ENCODE data around the gene SLC40A1.

Gene SLC40A1

DNA sequence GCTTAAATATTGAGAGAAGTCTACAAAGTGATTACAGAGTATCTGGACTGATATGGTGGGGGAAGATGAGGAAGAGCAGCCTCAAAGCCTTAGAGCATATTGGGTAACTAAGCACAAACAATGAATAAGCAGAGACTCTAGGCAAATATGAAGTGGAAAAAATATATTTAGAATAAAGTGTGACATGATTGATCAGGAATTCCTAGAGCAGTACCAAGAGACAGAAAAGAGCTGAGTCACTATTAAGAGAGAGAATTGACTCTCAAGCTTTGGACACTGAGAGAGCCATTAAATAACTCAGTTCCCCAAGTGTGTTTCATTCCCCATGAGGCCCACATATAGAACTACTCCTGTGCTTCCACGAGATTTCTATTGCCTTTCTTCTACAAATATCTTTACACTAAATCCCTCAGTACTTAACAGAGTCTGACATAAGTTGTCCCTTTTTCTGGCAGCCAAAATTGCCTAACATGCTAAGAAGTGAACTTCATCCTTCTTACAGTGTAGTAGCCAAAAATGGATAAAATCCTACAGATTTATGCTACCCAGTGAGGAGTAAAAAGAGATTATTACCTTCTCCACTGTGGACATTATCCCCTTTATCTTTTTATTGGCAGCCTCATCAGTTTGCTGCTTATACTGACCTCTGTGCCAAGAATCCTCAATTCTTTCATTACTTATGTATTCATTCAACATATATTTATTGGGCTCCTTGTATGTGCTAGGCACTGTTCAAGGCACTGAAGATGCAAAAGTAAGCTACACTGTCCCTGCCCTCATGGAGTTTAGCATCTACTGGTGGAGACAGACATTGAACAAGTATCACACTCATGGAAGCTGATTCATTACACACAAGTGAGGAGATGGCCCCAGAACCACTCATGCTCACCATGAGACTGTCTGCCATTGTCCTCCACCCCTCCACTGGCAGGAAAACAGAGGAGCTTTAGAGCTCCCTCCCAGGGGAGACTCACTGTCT, 45.4 kb downstream of the SLC40A1 start:
- Histone ChIP-seq H3K27me3 (ENCODE audit: control insufficient read depth, insufficient read depth, low read length) (no peaks in the 10 kb centered on the region), H3K36me3 (ENCODE audit: control insufficient read depth, insufficient read depth, low read length) (no peaks in the 10 kb centered on the region), H3K9me3 (ENCODE audit: control insufficient read depth, insufficient read depth, low read depth, low read length) (no peaks in the 10 kb centered on the region), H3K9ac (ENCODE audit: low read length) (no peak overlapping the region), H3K27ac (ENCODE audit: low read depth, low read length) (no peak overlapping the region), H3K4me1 (ENCODE audit: control insufficient read depth, insufficient read depth, low read length) (no peaks in the 10 kb centered on the region), H3K4me3 (ENCODE audit: low read depth, low read length) (no peak overlapping the region)

- no peaks in the 10 kb centered on the region for H3K27me3 ChIP-seq (ENCODE audit: control insufficient read depth, insufficient read depth, low read length)
- no peaks in the 10 kb centered on the region for H3K4me1 ChIP-seq (ENCODE audit: control insufficient read depth, insufficient read depth, low read length)
- no peaks in the 10 kb centered on the region for H3K9me3 ChIP-seq (ENCODE audit: control insufficient read depth, insufficient read depth, low read depth, low read length)
- no peaks in the 10 kb centered on the region for H3K36me3 ChIP-seq (ENCODE audit: control insufficient read depth, insufficient read depth, low read length)
- H3K27ac ChIP-seq (ENCODE audit: low read depth, low read length), result no peak overlapping the region
- no peak overlapping the region for H3K9ac ChIP-seq (ENCODE audit: low read length)
- H3K4me3 ChIP-seq (ENCODE audit: low read depth, low read length), result no peak overlapping the region
Measured at GRCh38 chr2:189533288-189534035, 47.1 kb downstream of the SLC40A1 start.

DNA sequence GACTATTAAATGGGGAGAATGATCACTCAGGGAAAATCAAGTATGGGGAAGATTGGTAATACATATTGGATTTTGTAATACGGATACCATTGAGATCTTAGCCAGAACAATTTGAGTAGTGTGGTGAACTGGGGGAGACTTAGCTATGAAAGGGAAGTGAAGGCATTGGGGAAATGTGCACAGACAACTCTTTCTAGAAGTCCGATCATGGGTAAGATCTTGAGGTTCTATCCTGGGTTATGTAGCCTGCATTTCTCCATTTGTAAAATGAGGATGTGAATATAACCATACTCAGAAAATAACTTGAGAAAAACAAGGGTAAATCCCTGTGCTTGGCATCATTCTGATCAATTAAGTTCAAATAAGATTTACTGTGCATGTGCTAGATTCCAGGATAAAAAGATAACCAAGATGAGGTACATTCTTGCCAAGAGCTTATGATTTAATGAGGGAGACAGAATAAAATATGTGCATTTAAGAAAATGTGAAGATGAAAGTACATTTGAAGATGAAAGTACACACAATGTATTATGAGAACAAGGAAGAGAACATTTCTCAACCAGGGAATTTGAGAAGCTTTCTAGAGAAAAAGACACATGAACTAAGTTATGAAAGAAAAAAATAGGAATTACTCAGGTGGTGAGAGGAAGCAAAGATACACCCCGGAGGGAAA, 49.5 kb downstream of the SLC40A1 start:
- no peak overlapping the region for H3K4me3 ChIP-seq (ENCODE audit: low read depth, low read length)
- H3K9ac ChIP-seq (ENCODE audit: low read length), result no peak overlapping the region
- no peaks in the 10 kb centered on the region for H3K27me3 ChIP-seq (ENCODE audit: control insufficient read depth, insufficient read depth, low read length)
- no peaks in the 10 kb centered on the region for H3K4me1 ChIP-seq (ENCODE audit: control insufficient read depth, insufficient read depth, low read length)
- no peaks in the 10 kb centered on the region for H3K9me3 ChIP-seq (ENCODE audit: control insufficient read depth, insufficient read depth, low read depth, low read length)
- H3K36me3 ChIP-seq (ENCODE audit: control insufficient read depth, insufficient read depth, low read length), result no peaks in the 10 kb centered on the region
- H3K27ac ChIP-seq (ENCODE audit: low read depth, low read length), result no peak overlapping the region

DNA sequence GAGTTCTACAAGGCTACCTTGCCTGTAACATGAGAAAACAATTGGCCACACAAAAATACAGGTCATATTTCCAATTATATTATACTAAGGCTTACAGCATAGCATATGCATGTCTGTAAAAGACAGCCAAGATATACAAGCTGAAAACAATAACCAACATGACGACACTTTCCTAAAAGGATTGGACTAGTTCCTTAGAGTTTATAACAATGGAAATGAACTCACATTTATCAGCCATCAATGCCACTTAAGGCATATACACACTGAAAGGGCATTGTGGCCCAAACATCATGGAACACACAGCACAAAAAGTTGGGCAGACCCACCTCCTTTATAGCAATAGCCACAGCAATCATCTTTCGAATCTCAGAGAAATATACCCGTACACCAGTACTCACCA, 52.0 kb downstream of the SLC40A1 start:
- Histone ChIP-seq H3K4me3 (ENCODE audit: low read depth, low read length) (no peak overlapping the region), H3K27me3 (ENCODE audit: control insufficient read depth, insufficient read depth, low read length) (no peaks in the 10 kb centered on the region)

DNA sequence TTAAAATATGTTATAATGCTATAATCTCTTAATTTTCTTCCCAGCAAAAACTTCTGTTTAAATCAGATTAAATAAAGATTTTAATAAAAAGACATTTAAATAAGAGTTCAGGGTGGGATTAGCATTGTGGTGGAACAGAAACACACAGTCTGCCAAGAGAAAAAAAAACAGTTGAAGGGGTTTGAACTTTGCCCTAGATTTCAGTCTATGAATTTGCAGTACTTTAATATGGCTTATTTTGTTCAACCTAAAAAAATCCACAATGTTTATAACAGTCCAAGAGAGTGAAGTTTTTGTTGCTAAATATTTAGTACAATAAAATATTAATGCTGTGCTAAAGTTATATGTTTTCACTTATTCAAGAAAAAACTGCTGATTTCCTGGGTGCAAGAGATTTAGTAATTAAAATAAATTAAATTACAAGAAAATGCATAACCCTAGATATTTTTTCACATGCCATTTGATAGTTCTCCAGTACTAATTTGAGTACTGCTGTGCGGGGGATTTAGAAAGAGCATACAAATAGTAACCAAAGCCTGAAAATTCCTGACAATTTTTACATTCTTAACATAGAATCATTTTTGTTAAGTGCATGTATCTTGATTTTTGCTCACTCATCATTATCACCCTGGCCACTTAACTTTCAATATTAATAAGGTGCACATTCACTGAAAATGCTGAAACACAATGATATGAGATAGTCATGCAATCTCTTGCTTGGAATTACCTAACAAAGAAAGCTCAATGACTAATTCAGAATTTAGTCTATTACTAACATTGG, 52.6 kb downstream of the SLC40A1 start:
- no peak overlapping the region for H3K27ac ChIP-seq (ENCODE audit: low read depth, low read length)
- H3K9me3 ChIP-seq (ENCODE audit: control insufficient read depth, insufficient read depth, low read depth, low read length), result no peaks in the 10 kb centered on the region
- no peaks in the 10 kb centered on the region for H3K36me3 ChIP-seq (ENCODE audit: control insufficient read depth, insufficient read depth, low read length)
- H3K9ac ChIP-seq (ENCODE audit: low read length), result no peak overlapping the region
- no peaks in the 10 kb centered on the region for H3K4me1 ChIP-seq (ENCODE audit: control insufficient read depth, insufficient read depth, low read length)
- H3K27me3 ChIP-seq (ENCODE audit: control insufficient read depth, insufficient read depth, low read length), result no peaks in the 10 kb centered on the region
- no peak overlapping the region for H3K4me3 ChIP-seq (ENCODE audit: low read depth, low read length)

More for the DNA sequence above, 52.0 kb downstream of the SLC40A1 start:
- Histone ChIP-seq H3K4me1 (ENCODE audit: control insufficient read depth, insufficient read depth, low read length) (no peaks in the 10 kb centered on the region), H3K27ac (ENCODE audit: low read depth, low read length) (no peak overlapping the region), H3K9me3 (ENCODE audit: control insufficient read depth, insufficient read depth, low read depth, low read length) (no peaks in the 10 kb centered on the region), H3K36me3 (ENCODE audit: control insufficient read depth, insufficient read depth, low read length) (no peaks in the 10 kb centered on the region), H3K9ac (ENCODE audit: low read length) (no peak overlapping the region)

DNA sequence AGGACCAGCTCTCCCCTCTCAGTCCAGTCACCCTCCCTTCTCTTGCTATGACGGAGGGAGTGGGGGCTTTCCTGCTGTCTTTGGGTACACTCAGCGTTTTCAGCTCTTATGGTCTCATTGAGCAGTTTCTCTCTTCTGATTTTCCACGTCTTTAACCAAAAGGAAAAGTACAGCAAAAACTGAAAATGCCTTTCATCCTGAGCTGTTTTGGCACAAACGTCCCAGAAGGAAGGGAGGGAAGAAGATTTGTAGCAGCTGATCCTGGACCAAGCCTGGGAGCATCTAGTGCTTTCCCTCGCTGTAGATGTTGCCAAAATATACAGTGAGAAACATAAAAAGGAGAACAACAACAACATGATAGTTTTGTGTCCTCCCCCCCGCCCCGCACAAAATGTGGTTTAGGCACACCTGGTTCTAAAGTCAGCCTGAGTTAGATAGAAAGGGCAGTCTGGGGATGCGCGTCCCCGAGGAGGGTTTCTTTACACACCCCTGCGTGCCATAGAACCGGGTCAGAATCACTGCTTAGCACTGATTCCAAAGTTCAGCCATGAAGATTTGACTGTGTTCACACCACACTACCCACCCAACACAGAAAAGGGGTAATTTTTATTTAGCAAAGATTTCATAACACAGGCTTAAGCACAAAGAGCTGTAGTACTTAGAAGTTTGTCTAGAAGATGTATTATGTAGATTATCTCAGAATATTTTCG, 53.4 kb downstream of the SLC40A1 start:
- Histone ChIP-seq H3K36me3 (ENCODE audit: control insufficient read depth, insufficient read depth, low read length) (no peaks in the 10 kb centered on the region), H3K27ac (ENCODE audit: low read depth, low read length) (no peak overlapping the region), H3K9ac (ENCODE audit: low read length) (no peak overlapping the region), H3K27me3 (ENCODE audit: control insufficient read depth, insufficient read depth, low read length) (no peaks in the 10 kb centered on the region), H3K9me3 (ENCODE audit: control insufficient read depth, insufficient read depth, low read depth, low read length) (no peaks in the 10 kb centered on the region), H3K4me1 (ENCODE audit: control insufficient read depth, insufficient read depth, low read length) (no peaks in the 10 kb centered on the region), H3K4me3 (ENCODE audit: low read depth, low read length) (no peak overlapping the region)

DNA sequence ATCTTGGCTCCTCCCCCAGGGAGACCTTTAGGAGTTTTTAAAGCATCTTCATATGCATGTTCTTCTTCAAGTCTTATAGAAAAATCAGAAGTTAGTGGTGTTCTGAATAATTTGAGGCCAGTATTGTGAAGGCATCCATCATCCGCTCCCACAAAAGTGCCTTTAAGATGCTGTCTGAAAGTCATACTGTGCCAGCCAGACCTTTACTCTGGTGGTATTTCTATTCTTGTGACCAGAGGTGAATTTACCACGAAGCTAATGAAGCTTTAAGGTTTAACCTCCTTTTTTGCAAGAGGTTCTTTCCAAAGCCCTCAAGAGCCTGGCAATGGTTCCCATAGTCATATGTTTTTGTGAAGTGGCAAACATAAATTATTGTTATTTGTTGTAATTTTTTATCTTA, 54.3 kb downstream of the SLC40A1 start:
- H3K9ac ChIP-seq (ENCODE audit: low read length), result no peak overlapping the region

DNA sequence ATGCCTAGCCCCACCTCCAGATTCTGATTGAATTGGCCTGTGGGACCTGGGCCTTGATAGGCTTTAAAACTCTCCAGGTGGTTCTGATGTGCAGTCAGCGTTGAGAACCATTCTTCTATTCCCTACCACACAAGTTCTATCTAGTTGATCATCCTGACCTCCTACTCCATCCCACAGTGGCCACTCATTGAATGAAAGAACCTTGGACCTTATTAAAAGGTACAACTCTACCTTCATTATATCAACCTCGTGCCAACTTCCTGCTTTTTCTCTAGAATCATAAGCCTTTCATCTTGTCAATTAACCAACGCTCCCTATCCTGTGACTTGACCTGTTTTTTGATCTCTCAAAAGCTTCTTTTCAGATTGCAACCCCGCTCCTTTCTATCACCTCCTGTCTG, 55.8 kb downstream of the SLC40A1 start:
- Histone ChIP-seq H3K9ac (ENCODE audit: low read length) (no peak overlapping the region), H3K27ac (ENCODE audit: low read depth, low read length) (no peak overlapping the region), H3K36me3 (ENCODE audit: control insufficient read depth, insufficient read depth, low read length) (no peaks in the 10 kb centered on the region), H3K4me3 (ENCODE audit: low read depth, low read length) (no peak overlapping the region), H3K4me1 (ENCODE audit: control insufficient read depth, insufficient read depth, low read length) (no peaks in the 10 kb centered on the region; the same call in 1 of the 2 replicates), H3K27me3 (ENCODE audit: control insufficient read depth, insufficient read depth, low read length) (no peaks in the 10 kb centered on the region), H3K9me3 (ENCODE audit: control insufficient read depth, insufficient read depth, low read depth, low read length) (no peaks in the 10 kb centered on the region)

More for the DNA sequence above, 54.3 kb downstream of the SLC40A1 start:
- H3K9me3 ChIP-seq (ENCODE audit: control insufficient read depth, insufficient read depth, low read depth, low read length), result no peaks in the 10 kb centered on the region
- H3K27me3 ChIP-seq (ENCODE audit: control insufficient read depth, insufficient read depth, low read length), result no peaks in the 10 kb centered on the region
- no peaks in the 10 kb centered on the region for H3K36me3 ChIP-seq (ENCODE audit: control insufficient read depth, insufficient read depth, low read length)
- H3K27ac ChIP-seq (ENCODE audit: low read depth, low read length), result no peak overlapping the region
- no peak overlapping the region for H3K4me3 ChIP-seq (ENCODE audit: low read depth, low read length)
- no peaks in the 10 kb centered on the region for H3K4me1 ChIP-seq (ENCODE audit: control insufficient read depth, insufficient read depth, low read length)

DNA sequence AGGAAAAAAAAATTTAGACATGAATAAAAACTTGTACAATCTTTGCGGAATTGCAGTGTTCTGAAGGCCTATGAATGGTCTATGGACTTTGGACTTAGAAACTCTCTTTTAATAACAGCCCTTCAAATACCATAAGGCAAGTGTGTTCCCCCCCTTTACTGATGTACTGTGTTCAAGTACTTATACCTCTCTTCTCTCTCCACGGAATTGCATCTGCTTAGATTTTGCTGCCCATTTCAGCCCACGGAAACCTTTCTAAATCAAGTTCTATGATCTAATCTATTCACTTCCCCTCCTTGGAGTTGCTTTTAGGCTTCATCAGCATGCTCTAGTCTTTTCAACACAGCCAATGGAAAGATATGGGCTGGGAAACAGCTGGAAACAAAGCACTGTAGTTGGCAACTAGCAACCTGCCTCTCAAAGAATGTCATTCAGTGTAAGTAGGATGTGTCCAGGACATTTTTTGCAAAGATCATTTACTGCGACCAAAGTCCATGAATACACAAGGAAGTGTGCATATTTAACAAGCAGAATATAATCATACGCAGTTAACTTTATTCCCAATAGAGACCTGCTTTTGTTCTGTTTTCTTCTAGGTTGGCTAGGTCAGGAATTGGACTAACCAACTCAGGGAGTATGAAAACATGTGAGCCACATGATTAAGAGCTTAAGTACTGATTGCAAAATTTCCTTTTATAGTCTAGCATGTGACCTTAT, 58.0 kb downstream of the SLC40A1 start:
- Histone ChIP-seq H3K4me1 (ENCODE audit: control insufficient read depth, insufficient read depth, low read length) (no peaks in the 10 kb centered on the region; the same call in 1 of the 2 replicates), H3K4me3 (ENCODE audit: low read depth, low read length) (no peak overlapping the region), H3K9me3 (ENCODE audit: control insufficient read depth, insufficient read depth, low read depth, low read length) (no peaks in the 10 kb centered on the region), H3K9ac (ENCODE audit: low read length) (no peak overlapping the region), H3K36me3 (ENCODE audit: control insufficient read depth, insufficient read depth, low read length) (no peaks in the 10 kb centered on the region), H3K27me3 (ENCODE audit: control insufficient read depth, insufficient read depth, low read length) (no peaks in the 10 kb centered on the region), H3K27ac (ENCODE audit: low read depth, low read length) (no peak overlapping the region)

All from HUES6 (cell line).